HG03469 (cell line): ENCODE measurements around the gene PDE8A.
"Not testable (repeated sequence)": the region's sequence is repeated elsewhere in the genome, so short reads cannot be mapped to it uniquely, and the experiment has no call there.

Experiments
- ATAC-seq: cut with Tn5 transposase; IDR thresholded peaks from one replicate; pipeline ENCODE4 v1.9.1; 2021; ENCODE audit warnings: mild to moderate bottlenecking, moderate library complexity, moderate number of reproducible peaks; ENCODE audit not compliant: unreplicated experiment

The PDE8A gene

DNA sequence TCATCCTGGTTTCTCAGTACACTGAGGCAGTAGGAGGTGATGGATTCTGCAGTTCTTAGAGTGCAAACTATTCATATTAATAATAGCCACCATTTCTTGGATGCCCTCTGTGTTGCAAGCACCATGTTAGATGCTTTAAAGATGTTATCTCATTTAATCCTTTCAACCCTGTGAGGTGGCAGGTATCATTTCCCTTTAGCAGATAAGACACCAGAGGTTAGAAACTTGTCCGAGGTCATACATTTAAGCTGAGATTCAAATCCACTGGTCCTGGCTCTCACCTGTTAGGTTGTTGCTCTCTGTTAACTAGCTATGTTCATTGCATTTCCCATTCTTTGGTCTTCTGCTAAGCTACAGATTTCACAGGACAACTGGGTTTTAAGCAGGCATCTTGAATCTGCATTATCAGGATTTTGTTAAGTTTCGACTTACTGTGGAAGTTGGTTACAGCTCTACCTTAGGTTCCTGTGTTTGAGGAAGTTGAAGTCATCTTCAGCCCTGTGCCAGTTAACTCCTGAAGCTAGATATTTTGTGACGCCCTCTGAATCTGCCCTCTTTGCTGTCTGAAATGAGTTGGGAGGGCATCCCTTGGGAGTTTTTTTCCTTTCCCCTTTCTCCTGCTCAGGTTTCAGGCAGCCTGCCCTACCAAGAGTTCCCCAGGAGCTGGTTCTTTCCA lies 6.4 kb downstream of the PDE8A start:
- no peak for ATAC-seq

DNA sequence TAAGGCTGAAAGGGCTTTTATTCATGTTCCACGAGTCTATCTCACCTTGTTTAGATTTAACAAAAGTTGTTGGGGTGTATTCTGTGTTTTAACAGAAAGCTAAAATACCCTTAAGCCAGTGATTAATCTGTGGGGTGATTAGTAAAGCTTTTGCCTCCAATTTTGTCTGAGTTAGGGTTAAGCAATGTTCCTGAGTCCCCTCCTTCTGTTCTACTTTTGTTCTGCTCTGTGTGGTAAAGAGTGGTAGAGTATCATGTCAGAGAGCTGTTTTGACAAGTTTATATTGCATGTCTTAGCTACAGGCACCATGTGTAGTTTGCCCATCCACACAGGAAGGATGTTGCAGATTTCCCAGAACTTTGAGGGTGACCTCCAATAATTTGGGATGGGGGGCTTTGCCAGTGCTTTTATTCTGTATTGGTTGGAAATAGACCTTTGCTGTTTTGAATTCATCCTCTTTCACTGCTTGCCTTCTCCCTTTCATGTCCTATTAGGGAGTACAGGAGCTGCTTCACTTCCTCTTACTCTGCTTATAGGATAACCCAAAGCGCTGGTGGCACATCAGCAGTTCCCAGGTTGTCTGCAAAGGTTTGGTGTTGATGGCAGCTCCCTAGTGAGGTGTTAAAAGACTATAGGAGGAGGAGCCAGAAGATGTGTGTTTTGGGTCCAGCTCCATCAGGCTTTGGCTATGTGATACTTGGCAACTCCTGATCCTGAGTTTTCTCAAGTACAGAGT lies 7.4 kb downstream of the PDE8A start:
- ATAC-seq = no peak

- no peak for ATAC-seq
Measured at GRCh38 chr15:84990507-84990906, 8.9 kb downstream of the PDE8A start.

- ATAC-seq = no peak
Measured at GRCh38 chr15:84991014-84991712, 9.5 kb downstream of the PDE8A start.

DNA sequence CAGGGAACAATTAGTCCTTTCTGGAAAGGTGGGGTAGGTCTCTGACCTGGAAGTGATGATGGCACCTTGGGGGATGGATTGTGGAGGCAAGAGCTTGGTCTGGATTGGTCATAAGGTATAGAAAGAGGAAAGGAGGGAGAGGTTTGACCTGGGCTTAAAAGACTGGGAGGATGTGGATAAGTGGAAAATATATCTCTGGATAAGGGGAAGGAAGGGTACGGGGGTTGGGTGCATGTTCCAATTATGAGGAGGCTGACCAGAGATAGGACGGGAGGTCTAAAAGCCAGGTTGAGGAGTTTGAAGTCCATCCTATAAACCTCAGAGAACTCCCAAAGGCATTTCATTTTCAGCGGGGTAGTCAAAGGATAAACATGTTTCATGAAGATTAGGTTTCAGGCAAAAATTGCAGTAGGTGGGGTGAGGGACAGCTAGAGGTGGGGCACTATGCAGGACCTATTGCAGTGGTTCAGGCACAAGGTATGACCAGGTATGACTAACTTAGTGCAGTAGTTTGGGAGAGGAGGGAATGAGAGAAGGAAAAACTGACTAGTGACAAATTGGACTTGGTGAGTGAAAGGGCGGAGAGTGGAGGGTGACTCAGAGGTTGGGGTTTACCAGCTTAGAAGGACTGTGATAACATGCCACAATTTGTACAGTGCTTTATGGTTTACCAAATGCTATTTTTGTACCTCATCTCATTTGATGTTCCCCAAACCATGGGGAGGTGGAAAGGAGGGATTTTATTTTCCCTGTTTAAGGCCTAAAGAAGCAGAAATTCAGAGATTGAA lies 10.7 kb downstream of the PDE8A start:
- ATAC-seq = no peak

DNA sequence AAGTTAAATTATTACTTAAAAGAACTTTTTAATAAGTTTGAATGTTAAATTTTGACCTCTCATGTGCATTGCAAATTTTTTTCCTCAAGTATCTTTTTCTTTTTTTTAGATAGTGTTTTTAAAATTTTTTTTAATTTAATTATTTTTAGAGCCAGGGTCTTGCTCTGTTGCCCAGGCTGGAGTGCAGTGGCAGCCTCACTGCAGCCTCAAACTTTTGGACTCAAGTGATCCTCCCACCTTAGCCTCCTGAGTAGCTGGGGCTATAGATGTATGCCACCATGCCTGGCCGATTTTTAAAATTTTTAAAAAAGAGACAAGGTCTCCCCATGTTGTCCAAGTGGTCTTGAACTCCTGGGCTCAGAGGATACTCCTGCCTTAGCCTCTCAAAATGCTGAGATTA lies 14.4 kb downstream of the PDE8A start:
- ATAC-seq = no peak

DNA sequence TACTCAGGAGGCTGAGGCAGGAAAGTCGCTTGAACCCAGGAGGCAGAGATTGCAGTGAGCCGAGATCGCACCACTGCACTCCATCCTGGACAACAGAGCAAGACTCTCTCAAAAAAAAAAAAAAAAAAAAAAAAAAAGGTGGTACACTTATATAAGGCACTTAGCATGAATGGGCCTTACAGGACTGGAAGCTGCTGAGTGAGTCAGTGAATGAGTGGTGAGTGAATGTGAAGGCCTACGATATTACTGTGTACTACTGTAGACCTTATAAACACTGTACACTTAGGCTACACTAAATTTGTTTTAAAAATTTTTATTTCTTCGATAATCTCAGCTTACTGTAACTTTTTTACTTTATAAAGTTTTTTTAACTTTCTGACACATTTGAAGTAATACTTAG lies 15.1 kb downstream of the PDE8A start:
- not testable (repeated sequence) for ATAC-seq

DNA sequence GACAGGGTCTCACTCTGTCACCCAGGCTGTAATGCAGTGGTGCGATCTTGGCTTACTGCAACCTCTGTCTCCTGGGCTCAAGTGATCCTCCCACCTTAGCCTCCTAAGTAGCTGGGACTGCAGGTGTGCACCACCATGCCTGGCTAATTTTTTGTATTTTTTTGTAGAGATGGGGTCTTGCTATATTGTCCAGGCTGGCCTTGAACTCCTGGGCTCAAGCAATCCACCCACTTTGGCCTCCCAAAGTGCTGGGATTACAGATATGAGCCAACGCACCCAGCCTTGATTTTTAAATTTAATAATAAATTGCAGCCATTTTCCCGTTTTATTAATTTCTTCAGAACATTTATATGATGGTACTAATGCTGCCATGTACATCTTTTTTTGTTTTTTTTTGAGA lies 15.6 kb downstream of the PDE8A start:
- not testable (repeated sequence) for ATAC-seq

- no peak for ATAC-seq
Measured at GRCh38 chr15:85000189-85000864, 18.7 kb downstream of the PDE8A start.

- ATAC-seq = no peak
Measured at GRCh38 chr15:85000937-85001336, 19.3 kb downstream of the PDE8A start.

- no peak for ATAC-seq
Measured at GRCh38 chr15:85002517-85002916, 20.9 kb downstream of the PDE8A start.

DNA sequence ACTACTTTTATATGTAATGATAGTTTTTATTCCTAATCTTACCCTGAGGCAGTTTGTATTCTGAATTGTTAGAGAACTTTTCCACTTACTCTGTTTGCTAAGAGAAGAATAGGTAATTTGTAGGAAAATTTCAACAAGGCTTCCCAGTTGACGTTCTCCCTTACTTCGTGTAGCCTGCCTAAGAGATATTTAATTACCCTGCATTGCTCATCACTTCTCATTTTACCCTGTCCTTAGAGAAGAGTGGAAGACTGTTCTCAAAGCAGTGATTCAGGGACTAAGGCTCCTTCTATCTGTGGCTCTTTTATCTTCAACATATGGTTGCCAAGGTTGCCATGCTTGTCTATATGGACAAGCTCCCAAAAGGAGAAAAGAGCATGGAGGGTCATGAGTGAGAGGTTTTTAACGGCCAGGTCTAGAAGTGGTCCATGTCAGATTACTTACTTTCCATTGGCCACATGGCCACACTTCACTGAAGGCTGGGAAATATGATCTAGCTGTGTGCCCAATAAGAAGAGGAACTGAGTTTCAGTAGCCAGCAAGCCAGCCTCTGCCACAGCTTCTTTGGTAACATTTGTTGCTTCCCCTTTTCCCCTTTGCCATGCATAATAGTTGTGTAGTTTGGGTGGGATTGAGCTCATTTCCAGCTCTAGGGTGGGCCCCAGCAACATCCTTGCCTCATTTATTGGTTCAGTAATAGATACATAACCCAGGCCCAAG lies 22.1 kb downstream of the PDE8A start:
- no peak for ATAC-seq

GRCh38 chr15:85004550-85004949 lies 22.9 kb downstream of the PDE8A start:
- ATAC-seq = no peak

GRCh38 chr15:85005319-85005718 lies 23.7 kb downstream of the PDE8A start:
- no peak for ATAC-seq

- ATAC-seq = no peak
Measured at GRCh38 chr15:85005746-85006145, 24.1 kb downstream of the PDE8A start.

- no peak for ATAC-seq
Measured at GRCh38 chr15:85006201-85006600, 24.5 kb downstream of the PDE8A start.

DNA sequence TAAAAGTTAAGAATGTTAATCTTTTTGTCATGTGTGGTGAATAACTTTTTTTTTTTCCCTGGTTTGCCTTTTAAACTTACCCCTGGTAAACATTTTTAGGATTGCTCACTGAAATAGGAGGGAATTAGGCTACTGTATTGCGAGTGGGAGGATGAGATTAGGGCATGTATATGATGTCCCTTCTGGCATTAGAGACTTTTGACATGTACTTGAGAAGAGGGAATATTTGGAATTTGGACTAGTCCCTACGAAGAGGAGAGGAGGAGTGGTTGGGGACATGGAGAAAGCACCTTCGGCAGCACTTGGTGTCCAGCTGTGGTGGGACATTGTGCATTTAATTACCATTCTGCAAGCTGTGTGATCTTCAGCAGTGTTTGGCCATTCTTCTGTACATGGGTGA lies 25.0 kb downstream of the PDE8A start:
- no peak for ATAC-seq

DNA sequence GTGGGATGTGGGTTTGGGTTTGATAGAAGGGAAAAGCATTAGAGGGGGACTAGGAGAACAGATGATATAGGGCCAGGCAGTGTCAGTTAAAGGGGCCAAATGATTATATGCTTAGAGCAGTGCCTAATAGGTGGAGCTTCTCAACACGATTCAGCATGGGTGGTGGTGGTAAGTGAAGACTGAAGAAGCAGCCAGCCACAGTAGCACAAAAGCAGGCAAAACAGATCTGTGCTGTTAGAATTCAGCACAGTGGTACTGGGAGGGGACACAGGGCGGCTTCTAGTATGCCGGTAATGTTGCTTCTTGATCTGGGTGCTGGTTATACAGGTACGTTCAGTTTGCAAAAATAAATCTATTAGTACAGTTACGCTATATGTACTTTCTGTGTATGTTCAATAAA lies 25.5 kb downstream of the PDE8A start:
- ATAC-seq = no peak

DNA sequence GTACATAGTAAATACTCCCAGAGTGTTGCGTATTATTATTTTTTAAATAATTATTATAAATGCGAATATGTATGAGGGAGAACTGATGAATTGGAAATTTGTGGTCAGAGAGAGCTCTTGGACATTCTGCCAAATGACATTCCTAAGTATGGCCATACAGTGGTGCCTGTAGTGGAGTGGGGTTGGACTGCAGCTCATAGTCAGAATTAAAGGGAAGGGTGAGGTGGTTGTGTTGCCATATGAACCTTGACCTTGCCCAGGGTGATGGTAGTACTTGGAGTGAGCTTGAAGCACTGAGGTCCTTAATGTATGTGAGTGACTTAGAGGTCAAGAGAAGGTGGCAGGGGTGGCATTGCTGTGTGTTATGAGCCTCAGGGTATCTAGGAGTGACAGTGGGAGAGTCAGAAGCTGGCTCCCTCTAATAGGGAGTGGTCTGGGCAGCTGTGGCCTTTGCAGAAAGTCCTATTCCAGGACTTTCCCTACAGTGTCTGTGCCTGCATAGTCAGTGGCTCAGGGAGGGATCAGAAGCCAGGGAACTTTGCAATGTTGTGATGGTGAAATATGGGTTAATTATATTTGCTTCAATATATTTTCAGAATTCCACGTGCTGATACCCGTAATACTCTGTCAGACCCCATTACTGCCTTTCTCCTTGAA lies 26.2 kb downstream of the PDE8A start:
- ATAC-seq = no peak
